HG03175 (cell line): ENCODE results near the gene GLI3.

Experiments
- ATAC-seq: cut with Tn5 transposase; IDR thresholded peaks from one replicate; pipeline ENCODE4 v1.9.1; 2021; ENCODE audit warnings: mild to moderate bottlenecking, moderate library complexity; ENCODE audit not compliant: unreplicated experiment

GLI3 gene

DNA sequence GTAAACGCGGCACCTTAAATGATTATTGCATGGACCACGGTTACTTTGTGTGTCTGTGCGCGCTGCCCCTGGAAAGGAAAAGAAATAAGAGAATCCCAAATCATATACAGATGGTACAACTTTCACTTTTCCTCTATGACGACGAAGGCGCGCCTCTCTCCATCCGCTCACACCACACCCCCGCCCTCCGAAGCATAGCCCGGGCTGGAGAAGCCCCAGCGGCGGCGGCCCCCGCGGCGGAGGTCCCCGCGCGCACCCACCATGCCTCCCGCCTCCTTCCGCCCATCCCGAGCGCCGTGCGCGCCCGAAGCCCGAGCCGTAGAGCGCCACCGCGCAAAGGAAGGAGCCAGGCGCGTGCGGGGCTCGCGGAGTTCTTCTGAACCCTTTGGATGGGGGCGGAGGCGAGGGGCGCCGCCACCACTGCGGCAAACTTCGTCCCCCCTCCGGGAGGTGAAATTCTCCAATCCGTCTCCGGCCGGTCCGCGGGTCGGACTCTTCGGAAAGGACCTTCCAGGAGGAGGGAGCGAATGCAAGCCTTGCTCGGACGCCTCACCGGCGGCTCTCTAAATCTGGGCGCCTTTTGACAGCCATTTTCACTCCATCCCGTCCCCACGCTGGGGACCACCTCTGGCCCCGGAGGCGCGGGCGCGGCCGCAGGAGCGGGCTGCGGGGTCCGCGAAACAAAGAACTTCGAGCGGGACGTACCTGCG is 588 bp downstream of the GLI3 start:
- ATAC-seq = peak; percentile 25

DNA sequence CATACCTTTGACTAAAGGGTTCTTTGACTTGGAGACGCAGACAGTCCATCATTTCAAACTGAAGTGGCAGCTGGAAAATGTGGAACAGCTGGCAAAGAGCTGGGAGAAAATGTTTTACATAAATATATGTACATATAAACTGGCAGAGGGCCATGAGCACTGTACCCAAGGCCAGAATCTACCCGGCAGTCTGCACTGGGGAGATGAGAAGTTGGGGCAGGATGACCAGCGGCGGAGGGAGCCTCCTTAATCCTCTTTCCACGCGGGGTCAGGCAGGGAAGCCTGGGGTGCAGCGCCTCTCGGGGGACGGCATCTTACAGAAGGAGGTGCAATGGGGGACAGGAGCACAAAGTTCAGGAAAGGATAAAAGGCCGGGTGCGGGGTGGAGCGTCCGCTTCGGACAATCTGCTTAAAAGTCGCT is 1.3 kb downstream of the GLI3 start:
- no peak for ATAC-seq

DNA sequence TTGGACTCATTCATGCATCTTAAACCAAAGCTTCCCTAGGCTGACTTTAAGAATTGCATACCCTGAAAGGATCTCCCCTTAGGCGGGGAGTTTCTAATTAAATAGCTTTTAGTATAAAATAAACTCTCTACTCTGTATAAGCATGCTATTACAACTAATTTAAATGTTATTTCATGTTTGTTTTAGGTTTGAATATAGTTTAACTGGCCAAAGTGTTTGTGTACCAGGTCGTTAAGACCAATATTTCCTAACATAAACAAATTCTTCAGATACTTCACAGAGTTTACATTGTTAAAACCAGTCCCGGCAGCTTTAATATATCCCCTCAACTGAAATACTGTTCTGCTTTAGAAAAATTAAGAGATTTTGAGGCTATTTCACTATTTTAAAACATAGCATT is 2.3 kb downstream of the GLI3 start:
- ATAC-seq = no peak

DNA sequence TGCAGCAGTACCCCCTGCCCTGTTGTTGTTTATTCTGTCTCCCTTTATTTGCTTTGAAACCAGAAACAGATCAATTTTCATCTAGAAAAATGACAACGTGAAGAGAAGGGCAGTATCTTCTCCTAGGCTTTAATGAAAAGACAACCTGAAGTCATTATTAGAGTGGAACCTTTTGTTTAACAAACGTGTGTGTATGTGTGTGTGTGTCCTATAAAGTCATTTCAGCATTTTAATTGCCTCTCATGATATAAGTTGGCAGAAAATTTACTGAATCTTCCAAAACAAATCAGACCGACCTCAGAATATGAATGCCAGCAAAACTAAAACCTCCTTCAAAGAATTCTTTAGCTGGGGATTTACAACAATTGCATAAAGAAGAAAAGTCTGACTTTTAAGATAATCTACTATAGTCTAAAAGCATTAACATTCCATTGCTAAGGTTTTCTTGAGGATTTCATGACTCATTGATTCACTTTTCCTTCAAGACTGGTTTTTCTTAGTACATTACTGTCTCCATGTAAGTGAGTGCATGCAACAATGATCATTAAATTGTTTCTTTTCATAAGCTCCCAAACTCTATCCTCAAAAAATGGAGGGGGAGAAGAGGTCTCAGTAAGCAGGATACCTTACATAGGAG is 3.2 kb downstream of the GLI3 start:
- no peak for ATAC-seq

DNA sequence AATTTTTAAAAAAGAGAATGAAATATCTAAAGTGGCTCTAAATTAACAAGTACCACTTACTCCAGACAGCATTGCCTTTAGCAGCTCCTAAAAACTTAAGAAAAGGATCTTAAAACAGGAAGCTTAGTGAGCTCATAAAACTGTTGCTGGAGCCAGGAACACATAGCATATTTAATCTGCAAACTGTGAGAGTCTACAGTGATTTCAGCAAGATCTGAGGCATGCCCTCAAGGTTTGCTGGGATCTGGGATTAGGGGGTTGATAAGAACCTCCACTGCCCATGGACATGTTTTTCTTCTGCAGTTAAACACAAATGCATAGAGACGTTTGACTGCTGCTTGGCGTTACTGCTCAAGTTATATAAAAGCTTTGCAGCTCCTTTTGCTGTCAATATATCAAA is 3.8 kb downstream of the GLI3 start:
- ATAC-seq = no peak

DNA sequence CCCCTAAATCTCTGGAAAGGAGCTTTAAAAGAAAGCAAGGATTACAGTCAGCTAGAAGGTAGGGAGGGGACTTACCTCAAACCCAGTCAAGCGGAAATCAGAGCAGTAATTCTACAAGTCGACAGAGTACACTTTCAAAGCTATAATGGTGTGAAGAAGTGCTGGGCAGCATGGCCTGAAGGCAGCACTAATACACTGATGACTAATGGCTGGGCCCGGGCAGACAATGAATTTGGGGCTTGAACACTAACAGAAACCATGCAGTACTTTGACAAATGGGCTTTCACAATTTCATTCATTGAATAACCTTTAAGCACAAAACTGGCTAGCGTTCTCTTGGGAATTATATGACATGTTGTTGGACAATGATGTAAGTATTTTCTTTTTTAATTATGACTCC is 4.7 kb downstream of the GLI3 start:
- ATAC-seq = no peak

DNA sequence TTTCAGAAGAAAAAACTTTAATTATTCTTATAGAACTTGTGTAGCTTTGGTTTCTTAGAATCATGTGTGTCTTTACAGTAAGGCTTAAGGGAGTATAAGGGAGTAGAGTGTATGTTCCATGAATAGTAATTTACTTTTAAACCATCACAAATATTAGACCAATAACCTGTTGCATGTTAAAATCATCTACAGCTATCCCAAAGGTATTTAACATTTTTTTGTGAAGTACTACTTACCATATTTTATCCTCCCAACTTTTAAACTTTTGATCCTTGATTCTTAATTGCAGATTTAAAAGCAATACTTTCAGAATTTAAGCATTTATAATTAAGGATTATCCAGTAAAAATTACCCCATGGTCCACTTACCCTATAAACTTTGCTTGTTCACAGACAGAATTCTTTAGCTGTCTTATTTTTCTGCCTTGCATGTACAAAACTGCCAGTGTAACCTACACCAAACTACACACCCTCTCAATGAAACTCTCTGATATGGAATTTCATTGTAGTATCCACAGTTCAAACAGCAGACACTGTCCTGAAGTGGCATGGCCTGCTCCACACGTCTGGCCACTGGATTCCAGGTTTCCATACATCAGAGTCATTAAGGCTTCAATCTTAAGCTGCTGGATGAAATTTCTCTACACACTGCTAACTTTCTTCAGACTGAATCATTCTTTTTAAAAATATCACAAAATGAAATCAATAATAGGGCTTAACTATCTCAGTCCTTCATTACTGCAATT is 5.8 kb downstream of the GLI3 start:
- ATAC-seq = no peak

DNA sequence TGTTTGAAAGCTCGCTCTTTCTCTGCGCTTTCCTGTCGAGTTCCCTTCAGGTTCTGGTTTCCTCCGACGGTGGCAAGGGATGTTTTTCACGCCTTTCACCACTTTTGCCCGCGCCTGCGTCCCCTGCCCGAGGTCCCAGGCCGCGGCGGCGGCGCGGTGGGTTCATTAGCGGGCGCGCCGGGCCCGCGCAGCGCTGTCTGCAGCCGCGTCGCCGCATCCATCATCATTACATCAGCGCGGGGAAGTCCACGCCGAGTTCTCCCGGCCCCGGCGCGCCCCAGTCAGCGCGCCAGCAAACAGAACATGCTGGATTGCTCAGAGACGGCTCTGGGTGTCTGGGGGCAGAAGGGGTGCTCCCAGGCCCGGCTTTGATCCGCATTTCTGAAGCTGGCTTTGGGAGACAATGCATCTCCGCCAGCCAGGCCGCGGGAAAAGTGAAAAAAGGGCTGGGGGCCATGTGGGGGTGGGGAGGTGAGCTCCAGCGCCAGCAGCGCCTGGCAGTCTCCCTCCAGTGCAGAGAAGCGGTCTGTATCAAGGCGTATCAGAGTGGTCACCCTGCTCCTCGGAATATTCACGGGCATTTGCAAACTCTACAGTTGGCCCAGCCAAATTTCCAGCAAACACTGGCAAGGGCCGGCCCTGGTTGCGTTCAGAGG is 8.9 kb downstream of the GLI3 start:
- peak; percentile 33 for ATAC-seq

DNA sequence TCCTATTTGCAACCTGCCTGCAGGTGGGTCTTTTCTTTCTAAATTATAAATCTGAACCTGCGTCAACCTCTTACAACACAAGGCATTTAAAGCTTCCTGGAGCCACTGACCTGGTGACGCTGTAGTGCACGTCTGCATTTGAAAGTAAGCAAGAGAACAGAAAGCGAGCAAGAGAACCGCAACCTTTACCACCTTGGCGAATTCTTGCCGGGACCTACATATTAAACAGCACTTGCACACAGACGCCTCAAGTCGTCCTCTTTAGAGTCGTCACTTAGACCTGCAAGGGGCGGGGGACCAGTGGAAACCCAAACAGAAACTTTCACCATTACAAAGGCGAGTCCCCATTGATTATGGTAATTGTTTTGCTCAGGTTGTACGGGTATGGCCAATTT is 9.5 kb downstream of the GLI3 start:
- ATAC-seq = peak; percentile 87

DNA sequence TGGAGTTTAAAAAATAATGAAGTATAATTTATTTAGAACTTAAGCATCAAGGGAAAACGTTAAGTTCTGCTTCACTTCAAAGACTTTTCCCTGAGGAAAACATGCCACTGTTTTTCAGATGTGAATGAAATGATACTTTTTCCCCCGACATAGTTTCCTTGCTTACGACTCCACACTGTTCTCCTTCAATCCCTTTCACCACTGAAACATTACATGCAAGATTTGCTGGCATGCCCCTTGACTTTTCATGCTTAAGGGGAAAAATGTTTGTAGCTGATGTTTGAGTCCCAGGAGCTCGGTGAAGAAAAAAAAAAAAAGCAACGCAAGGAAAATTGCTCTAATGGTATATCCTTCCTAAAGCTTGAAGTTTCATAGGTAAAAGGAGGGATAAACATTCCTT is 10.0 kb downstream of the GLI3 start:
- ATAC-seq = no peak

DNA sequence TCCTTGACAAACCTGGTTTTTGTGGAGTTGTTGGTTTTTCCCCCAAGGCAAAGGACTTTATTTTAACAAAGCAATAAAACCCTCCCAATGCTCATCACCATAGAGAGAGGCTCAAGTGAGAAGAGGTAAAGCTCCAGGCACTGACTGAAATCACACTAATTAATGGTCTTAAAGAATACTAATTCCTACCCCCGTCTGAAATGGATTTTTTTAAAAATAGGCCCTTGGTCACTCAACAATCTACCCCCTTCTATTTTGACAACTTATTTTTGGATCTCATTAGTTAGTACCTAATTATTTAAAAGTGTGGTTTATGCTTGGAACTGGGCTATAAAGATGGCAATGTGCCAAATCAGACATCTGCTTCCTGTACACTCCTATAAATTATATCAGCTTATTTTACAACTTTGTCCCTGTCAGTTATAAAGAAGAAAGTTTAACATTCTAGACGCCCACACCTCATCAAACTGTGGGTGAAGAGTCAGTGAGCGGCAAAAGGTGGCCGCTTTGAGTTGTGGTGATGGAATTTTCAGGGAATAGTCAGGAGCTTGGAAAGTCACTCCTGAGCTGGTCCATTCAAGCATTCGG is 10.6 kb downstream of the GLI3 start:
- ATAC-seq = no peak

DNA sequence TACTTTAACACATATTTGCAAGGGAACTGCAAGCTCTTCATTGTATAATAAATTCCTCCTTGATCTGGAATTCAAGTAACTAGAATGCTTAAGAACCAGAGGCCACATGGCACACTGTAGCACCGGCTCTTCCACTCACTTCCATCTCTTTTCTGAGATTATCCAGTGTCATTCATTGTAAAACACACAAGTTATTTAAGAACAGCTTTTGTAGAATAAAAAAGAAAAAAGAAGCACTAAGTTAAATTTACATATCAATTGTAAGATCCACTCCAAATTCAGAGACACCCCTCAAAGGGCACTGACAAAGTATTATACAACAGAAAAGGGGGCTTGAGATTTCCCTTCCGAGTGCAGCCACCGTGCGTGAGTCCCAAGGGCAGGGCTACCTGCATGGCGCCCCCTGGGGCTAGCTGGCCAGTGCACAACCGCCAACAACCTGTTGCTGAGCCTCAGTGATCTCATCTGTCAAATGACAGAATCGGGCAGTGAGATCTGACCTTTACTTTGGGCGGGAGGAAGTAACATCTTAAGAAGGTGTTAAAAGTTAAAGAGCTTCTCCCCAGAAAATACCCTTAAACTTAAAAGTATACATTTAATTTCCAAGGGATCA is 12.5 kb downstream of the GLI3 start:
- no peak for ATAC-seq

DNA sequence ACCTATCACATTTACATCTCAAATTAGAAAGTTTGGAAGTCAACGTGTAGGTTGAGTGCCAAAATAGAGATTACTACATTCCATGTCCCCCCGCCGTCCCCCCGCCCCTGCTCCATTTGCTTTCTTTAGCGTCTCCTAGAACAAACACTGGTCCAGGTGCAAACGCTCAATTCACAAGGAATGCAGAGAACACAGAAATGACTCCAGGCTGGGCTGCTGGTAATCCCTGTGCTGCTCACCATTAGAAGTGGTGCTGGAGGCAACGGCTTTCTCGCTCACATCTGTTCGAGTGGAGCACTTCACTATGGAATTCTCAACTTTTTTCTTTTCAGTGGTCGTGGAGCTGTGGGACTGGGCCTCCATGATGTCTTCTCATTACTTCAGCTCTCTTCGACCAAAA is 14.1 kb downstream of the GLI3 start:
- ATAC-seq = no peak

DNA sequence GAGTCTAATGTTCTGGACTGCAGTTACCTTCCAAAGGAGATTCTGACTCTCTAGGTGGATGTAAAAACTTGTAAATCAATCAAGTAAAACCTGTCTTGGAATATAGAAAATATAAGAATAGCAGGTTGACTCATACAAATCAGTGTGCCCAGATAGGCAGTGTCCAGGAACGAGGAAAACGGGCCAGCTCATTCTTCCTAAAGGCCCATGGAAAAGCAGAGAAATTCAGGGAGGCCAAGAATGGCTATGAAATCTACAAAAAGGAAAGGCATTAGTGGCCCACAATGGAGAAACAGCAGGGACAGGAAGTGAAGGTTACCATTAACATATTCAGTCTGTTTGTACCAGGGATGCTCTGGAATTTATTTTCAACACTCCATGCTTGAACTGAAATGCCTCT is 14.9 kb downstream of the GLI3 start:
- no peak for ATAC-seq

DNA sequence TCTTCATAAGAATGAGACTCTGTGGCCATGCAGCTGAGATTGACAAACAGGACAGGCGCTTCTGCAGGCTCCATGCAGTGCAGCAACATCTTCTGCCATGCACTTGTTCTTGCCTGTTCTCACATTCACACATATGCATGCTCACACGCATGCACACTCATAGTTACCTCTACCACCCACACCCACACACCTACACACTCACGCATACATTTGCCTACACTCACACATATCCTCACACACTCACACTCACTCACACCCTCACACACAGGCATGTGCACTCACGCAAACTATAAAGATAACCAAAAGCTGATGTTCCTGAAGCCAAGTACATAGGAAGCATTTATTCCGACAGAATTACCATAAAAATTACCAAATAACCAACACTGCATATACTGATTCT is 15.7 kb downstream of the GLI3 start:
- no peak for ATAC-seq

DNA sequence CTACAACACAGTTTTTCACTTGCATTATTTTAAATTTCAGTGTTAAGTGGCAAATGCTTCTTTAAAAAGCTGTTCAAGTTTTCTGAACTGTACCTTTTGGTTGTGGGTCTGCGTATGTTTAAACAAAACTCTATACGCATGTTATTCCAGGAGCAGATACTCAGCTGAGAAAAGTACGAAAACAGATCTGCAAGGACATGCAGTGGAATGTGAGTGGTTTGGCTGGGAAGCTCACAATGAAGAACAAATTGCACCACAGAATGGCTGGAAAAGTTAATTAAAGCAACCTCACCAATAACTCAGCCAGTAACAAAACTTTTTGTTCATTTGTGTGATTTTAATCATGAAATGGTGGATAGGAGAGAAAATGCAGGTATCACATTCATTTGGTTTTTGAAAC is 17.6 kb downstream of the GLI3 start:
- ATAC-seq = no peak

DNA sequence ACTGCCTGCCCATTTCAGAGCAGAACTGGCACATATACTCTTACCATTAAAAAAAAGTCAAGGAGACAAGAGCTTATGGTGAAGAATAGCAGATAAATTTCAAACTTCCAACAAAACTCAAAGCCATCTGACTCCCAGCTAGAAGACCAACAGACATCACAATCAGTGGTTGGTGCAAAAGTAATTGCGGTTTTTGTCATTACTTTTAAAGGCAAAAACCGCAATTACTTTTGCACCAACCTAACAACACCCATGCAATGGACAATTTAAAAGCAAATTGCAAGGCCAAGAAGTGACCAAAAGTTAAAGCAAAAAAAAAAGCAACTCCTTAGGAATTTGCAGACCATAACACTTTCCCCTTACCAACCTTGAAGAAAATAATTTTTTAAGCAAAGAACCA is 18.8 kb downstream of the GLI3 start:
- no peak for ATAC-seq

DNA sequence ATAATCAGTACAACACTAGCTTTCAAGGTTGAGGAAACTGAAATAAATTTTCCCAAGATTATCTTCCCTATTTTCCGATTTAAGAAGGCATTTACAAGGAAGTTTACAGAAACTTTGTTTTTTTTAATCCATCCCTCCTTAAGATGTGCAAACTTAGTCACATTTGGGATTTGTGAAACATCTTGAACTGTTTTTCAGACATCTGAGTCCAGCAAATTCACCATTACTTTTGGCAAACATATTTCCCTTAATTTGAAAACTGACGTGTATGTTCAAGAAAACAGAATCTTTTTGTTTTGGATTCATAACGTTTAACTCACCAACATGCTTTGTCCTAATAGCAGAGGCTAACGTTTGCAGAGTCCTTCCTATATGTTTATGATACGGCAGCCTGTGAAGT is 19.5 kb downstream of the GLI3 start:
- no peak for ATAC-seq

DNA sequence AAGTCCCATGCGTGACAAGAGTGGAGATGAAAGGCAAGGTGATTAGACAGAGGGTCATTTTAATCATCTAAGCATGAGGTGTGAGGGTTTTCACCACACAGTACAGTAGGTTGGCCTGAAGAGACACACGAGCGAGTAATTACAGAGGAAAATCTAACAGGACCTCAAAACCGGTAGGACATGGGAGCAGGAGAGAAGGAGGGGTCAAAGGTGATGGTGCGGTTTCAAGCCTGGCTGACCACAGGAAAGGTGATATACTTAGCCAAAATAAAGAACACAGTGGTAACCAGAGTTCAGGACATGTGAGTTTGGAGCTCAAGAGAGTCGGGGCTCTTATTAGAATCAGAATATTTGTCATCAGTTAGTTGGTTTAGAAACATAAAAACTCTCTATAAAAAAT is 20.0 kb downstream of the GLI3 start:
- no peak for ATAC-seq

DNA sequence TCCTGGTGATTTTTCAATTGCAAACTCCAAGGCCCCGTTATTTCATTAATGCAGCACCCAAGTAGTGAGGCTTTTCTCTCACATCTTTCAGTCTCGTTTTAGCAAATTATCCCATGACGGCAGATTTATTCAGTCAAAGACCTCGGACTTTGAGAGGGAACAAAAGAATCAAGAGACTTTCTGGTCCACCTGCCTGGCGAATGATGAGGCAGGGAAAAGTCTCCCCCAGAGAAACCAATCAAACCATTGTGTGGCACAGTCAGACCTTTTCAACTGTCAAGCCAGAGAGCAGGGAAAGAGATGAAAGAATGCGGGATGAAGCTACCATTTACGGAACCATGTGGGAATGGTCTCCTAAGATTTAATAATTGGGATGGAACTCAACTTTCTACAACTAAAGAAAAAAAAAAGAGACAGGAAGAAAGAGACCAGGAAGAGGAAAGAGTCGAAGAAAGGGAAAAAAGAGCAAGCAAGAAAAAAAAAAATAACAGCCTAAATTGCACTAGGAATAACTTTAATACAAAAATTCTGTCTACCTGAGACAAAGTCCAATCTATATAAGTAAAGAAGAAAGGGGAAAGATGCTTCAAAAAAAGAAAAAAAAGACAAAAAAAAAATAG is 22.8 kb downstream of the GLI3 start:
- ATAC-seq = no peak

DNA sequence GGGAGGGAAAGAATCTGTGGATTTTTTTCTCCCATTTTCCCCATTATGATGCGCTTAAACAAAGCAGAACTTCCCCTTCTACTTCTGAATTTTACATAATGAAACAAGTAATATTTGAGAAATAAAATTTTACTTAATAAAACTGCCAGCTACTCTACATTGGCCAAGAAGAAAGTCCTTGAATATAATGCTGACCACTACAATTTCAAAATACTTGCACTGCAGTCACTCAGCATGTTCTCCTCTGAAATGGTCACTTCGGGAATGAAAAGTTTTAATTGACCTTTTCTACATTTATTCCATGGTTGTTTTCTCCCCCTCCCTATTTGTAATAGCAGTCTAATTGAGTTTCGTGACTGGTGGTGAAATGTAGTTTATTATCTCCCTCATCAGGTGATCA is 23.9 kb downstream of the GLI3 start:
- no peak for ATAC-seq
